Measurements from ENCODE around the gene DDR1.

DNA sequence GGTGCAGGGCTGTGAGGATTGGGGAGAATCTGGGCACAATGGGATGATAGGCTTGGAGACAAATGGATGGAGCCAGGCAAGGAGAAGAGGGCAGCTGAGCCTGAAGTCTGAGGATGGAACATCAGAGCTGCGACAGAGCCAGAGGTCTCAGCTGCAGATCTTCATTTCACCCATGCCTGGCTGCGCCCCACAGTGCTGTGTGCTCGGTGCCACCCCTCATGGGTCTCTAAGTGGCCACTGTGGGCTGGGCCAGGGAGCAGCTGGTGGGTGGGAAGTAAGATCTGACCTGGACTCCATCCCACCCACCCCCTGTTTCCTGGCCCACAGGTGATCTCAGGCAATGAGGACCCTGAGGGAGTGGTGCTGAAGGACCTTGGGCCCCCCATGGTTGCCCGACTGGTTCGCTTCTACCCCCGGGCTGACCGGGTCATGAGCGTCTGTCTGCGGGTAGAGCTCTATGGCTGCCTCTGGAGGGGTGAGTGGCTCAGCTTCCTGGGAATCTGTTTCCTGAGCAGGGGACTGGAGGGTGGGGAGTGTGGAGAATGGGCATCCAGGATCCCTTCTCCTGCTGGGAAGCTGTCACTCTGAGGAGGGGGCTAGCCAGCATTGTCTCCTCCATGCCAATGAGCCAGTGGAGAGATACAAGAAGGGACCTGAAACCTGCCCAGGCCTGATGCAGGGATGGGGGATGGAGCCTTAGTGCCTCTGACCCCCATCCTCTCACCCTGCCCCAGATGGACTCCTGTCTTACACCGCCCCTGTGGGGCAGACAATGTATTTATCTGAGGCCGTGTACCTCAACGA lies 6.5 kb downstream of the DDR1 start:
- TF ChIP-seq, protein P1, sequence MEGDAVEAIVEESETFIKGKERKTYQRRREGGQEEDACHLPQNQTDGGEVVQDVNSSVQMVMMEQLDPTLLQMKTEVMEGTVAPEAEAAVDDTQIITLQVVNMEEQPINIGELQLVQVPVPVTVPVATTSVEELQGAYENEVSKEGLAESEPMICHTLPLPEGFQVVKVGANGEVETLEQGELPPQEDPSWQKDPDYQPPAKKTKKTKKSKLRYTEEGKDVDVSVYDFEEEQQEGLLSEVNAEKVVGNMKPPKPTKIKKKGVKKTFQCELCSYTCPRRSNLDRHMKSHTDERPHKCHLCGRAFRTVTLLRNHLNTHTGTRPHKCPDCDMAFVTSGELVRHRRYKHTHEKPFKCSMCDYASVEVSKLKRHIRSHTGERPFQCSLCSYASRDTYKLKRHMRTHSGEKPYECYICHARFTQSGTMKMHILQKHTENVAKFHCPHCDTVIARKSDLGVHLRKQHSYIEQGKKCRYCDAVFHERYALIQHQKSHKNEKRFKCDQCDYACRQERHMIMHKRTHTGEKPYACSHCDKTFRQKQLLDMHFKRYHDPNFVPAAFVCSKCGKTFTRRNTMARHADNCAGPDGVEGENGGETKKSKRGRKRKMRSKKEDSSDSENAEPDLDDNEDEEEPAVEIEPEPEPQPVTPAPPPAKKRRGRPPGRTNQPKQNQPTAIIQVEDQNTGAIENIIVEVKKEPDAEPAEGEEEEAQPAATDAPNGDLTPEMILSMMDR (IDR thresholded peaks at IDR 0.05): no peak
- TF ChIP-seq POLR2A (IDR thresholded peaks at IDR 0.05) (no peak), POLR2AphosphoS5 (IDR thresholded peaks at IDR 0.05) (no peak)
